HUES64 (cell line): ENCODE data around the gene DMP1.

Experiments
- H3K27ac ChIP-seq: 2 replicates; pipeline ENCODE4 v1.7.0; 2013; ENCODE audit warnings: low read depth, low read length, inconsistent platforms
- H3K27me3 ChIP-seq: 2 replicates; pipeline ENCODE4 v1.6.1; 2013; ENCODE audit warnings: mild to moderate bottlenecking, low read length; ENCODE audit not compliant: insufficient read depth
- H3K36me3 ChIP-seq: 2 replicates; pipeline ENCODE4 v1.6.1; 2013; ENCODE audit warnings: mild to moderate bottlenecking, low read length; ENCODE audit not compliant: insufficient read depth
- H3K4me1 ChIP-seq: 2 replicates; pipeline ENCODE4 v1.6.1; 2013; ENCODE audit warnings: mild to moderate bottlenecking, low read length, moderate library complexity; ENCODE audit not compliant: insufficient read depth
- H3K4me3 ChIP-seq: 2 replicates; pipeline ENCODE4 v1.5.1; 2013; ENCODE audit warnings: mild to moderate bottlenecking, low read length, moderate library complexity
- H3K9ac ChIP-seq: 2 replicates; pipeline ENCODE4 v1.6.1; 2013; ENCODE audit warnings: mild to moderate bottlenecking, low read depth, low read length
- H3K9me3 ChIP-seq: 2 replicates; pipeline ENCODE4 v1.6.1; 2013; ENCODE audit warnings: low read depth, low read length; ENCODE audit not compliant: insufficient read depth
- WGBS: fragments of 150-250, 120-280 bp; methylation state at CpG from one replicate; pipeline ENCODE4 v1.1.7; 2013; ENCODE audit warnings: missing lambda C conversion rate; 5-methylcytosine and 5-hydroxymethylcytosine counted together

DMP1 gene

DNA sequence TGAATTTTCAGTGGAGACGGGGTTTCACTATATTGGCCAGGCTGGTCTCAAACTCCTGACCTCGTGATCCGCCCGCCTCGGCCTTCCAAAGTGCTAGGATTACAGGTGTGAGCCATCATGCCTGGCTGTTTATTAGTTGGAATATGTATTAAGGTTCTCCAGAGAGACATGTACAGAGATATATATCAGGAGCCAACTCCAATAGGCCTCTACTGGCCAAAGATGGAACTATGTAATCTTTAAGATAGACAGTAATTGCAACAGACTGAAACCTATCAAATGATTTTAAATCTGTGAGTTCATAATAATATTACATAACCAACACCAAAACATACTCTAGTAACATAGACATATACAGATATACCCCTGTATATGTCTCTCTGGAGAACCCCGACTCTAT lies 5.8 kb upstream of the DMP1 start:
- Histone ChIP-seq H3K9me3 (no peaks in the 10 kb centered on the region), H3K9ac (no peak overlapping the region), H3K4me3 (no peak overlapping the region), H3K27ac (no peak overlapping the region), H3K36me3 (no peaks in the 10 kb centered on the region), H3K4me1 (no peaks in the 10 kb centered on the region), H3K27me3 (no peaks in the 10 kb centered on the region)
- whole genome bisulfite sequencing = 96% methylated on average over 6 of the region's 6 CpGs

DNA sequence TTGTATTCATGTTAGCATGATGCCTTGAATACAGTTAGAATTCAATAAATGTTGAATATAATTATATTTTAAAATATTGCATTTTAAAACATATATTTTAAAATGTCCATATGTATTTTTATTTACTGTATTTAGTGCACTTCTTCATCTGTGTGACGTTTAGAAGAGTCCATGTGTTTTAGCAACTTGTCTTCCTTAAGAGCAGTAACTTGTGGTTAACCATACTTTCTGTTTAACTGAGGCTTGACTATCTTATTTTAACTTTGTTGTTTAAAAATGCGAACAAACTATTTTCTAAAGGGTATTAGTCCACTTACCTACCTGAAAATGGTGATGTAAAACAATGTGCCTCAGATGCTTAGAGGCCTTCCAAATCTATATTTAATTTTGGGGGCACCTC lies 858 bp downstream of the DMP1 start:
- H3K36me3 ChIP-seq = no peaks in the 10 kb centered on the region
- H3K9me3 ChIP-seq = no peaks in the 10 kb centered on the region
- H3K4me1 ChIP-seq = peaks cover 16% of the 10 kb centered on the region
- no peak overlapping the region for H3K4me3 ChIP-seq
- WGBS = 100% methylated on average over 1 of the region's 2 CpGs
- no peak overlapping the region for H3K9ac ChIP-seq
- no peak overlapping the region for H3K27ac ChIP-seq
- H3K27me3 ChIP-seq = no peaks in the 10 kb centered on the region

DNA sequence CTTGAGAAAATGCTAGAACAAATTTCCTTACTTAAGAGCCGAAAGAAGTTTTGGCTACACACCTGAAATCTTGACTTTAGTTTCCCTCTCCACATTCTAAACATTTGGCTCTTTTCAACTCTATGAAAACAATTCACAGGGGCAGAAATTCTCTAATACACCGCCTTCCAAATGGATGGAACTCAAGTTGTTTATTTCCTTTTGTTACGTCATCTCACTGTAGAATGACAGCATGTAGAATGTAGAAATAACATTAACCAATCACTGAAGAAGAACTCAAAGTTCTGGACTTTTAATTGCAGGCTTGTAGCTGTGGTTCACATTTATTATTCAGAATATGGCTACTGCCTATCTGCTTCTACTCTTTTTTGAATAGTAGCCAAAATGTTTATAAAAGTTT lies 1.9 kb downstream of the DMP1 start:
- H3K27ac ChIP-seq = no peak overlapping the region
- 94% methylated on average over 3 of the region's 3 CpGs for WGBS
- H3K36me3 ChIP-seq = no peaks in the 10 kb centered on the region
- no peaks in the 10 kb centered on the region for H3K27me3 ChIP-seq
- H3K9me3 ChIP-seq = no peaks in the 10 kb centered on the region
- no peak overlapping the region for H3K4me3 ChIP-seq
- peaks cover 16% of the 10 kb centered on the region for H3K4me1 ChIP-seq
- H3K9ac ChIP-seq = no peak overlapping the region

DNA sequence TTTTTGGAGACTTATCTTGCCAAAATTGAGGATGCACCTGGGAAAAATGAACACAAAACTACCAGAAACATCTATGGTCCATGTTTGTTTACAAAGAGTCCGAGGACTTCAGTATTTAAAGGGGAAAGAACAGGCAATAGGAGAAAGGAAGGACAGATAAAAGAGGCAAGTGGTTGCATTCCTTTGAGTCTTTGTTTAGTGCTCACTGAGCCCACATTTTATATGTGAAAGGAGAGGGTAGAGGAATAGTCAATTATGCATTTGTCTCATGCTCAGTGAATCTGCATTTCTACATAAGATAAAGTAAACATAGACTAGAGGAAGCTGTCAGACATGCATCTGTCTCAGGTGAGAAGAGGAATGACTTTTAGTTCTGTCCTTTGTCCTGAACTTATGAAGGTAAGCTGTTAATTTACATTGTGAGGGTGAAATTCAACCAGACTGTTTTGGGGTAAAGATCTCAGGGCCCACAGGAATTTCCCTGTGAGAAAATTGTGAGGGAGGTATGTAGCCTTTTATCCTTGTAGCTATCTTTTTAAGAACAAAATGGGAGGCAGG lies 4.5 kb downstream of the DMP1 start:
- Histone ChIP-seq H3K9ac (no peak overlapping the region), H3K9me3 (no peaks in the 10 kb centered on the region), H3K4me3 (no peak overlapping the region), H3K27me3 (no peaks in the 10 kb centered on the region), H3K4me1 (peaks cover 36% of the 10 kb centered on the region), H3K27ac (no peak overlapping the region), H3K36me3 (no peaks in the 10 kb centered on the region)
- WGBS = 52% methylated on average over 1 of the region's 1 CpG

DNA sequence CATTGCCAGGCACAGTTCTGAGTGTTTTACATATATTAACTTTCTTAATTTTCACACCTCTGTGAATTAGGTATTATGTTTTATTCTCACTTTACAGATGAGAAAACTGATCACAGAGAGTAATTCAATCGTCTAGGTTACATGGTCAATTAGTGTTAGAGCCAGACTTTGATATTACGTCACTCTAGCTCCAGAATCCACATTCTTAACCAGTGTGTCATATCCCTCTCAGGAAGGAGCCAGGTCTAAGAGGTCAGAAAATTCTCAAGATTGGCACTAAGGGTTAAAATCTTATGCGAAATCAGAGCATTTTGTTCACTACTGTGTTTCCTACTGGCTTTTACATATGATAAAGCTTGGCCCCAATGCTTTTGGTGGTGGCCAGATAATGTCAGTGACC lies 7.4 kb downstream of the DMP1 start:
- Histone ChIP-seq H3K4me1 (peaks cover 37% of the 10 kb centered on the region), H3K27ac (no peak overlapping the region), H3K27me3 (no peaks in the 10 kb centered on the region), H3K4me3 (no peak overlapping the region), H3K36me3 (no peaks in the 10 kb centered on the region), H3K9ac (no peak overlapping the region), H3K9me3 (no peaks in the 10 kb centered on the region)
- WGBS = 91% methylated on average over 3 of the region's 3 CpGs

DNA sequence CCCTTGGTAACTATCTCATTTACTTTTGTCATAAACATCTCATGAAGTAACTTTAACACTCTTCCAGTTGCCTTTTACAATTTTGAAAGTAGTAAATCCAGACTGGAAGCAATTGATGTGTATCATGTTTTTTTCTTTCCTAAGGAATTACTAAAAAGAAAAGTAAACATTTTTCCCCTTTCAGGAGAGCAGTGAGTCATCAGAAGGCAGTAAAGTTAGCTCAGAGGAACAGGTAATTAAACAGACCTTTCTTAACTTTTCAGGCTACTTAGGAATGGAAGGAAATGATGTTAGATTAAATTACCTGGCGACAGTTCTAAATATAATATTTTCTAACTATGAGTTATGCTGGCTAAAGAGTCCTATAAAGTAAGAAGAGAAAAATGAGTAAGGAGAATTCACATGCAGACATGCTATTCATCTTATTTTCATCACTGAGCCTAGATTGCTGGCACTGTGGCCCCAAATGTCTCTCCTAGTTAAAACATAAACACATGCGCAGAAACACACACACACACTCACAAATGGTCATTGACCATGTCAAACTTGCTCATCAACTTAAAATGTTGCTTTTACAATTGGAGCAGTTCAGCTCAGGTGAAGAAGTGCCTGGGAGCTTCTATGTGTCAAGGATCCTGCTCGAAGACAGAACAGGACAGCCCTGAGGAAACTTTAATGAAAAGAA lies 9.3 kb downstream of the DMP1 start:
- WGBS = 91% methylated on average over 2 of the region's 3 CpGs
- no peak overlapping the region for H3K9ac ChIP-seq
- no peak overlapping the region for H3K4me3 ChIP-seq

DNA sequence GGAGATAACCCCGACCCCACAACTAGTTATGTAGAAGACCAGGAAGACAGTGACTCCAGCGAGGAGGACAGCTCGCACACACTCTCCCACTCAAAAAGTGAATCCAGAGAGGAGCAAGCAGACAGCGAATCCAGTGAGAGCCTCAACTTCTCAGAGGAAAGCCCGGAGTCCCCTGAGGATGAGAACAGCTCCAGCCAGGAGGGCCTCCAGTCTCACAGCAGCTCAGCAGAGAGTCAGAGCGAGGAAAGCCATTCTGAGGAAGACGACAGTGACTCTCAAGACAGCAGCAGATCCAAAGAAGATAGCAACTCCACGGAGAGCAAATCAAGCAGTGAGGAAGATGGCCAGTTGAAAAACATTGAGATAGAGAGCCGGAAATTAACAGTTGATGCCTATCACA lies 12.8 kb downstream of the DMP1 start:
- no peaks in the 10 kb centered on the region for H3K36me3 ChIP-seq
- H3K27ac ChIP-seq = no peak overlapping the region
- no peaks in the 10 kb centered on the region for H3K27me3 ChIP-seq
- 85% methylated on average over 9 of the region's 9 CpGs for WGBS
- H3K4me3 ChIP-seq = no peak overlapping the region
- no peak overlapping the region for H3K9ac ChIP-seq
- H3K4me1 ChIP-seq = peaks cover 12% of the 10 kb centered on the region; the same call in 1 of the 2 replicates
- no peaks in the 10 kb centered on the region for H3K9me3 ChIP-seq

More for the DNA sequence above, 9.3 kb downstream of the DMP1 start:
- H3K27me3 ChIP-seq = no peaks in the 10 kb centered on the region
- H3K9me3 ChIP-seq = no peaks in the 10 kb centered on the region
- peaks cover 31% of the 10 kb centered on the region for H3K4me1 ChIP-seq
- H3K27ac ChIP-seq = no peak overlapping the region
- no peaks in the 10 kb centered on the region for H3K36me3 ChIP-seq

DNA sequence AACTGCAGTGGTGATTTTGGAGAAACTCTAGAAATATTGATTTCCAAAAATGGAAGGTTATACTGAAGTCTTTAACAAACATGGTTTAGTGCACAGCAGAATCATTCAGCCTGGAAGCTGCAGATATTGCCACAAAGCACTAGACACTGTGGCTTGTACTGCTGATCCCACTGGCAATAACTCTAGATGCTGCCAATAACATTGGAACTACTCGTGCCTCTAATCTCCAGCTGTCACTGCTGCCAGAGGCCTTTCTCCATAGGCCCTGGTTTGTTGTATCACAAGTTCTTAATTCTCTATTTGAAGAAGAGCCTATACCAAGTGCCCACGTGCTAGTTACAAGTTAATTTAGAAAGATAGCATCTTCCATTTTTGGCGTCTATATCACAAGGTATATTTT lies 19.3 kb downstream of the DMP1 start:
- Histone ChIP-seq H3K9me3 (peaks cover 30% of the 10 kb centered on the region), H3K27me3 (no peaks in the 10 kb centered on the region), H3K4me3 (no peak overlapping the region), H3K36me3 (no peaks in the 10 kb centered on the region), H3K4me1 (no peaks in the 10 kb centered on the region), H3K27ac (no peak overlapping the region), H3K9ac (no peak overlapping the region)
- 89% methylated on average over 3 of the region's 3 CpGs for WGBS

DNA sequence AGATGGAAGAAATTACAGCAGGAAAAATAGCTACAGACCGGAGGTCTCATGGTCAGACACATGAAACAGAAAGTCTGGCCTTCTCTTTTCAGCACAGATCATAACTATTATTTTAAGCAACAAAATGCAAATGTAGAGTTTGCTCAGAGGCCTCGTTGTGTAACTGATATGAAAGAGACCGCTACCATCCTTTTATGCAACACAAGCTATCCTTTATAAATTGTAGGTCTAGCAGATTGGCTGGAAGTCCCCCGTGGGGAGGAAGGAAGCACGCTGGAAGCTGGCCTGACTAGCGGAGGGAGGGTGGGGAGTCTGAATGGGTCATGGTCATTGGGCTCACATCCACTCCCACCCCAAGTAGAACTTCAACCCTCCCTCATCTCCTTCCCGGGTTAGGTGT lies 27.7 kb downstream of the DMP1 start:
- peaks cover 24% of the 10 kb centered on the region for H3K4me1 ChIP-seq
- no peaks in the 10 kb centered on the region for H3K36me3 ChIP-seq
- 98% methylated on average over 3 of the region's 7 CpGs for WGBS
- H3K27me3 ChIP-seq = no peaks in the 10 kb centered on the region
- no peak overlapping the region for H3K4me3 ChIP-seq
- H3K9me3 ChIP-seq = peaks cover 30% of the 10 kb centered on the region
- H3K9ac ChIP-seq = no peak overlapping the region
- H3K27ac ChIP-seq = no peak overlapping the region

DNA sequence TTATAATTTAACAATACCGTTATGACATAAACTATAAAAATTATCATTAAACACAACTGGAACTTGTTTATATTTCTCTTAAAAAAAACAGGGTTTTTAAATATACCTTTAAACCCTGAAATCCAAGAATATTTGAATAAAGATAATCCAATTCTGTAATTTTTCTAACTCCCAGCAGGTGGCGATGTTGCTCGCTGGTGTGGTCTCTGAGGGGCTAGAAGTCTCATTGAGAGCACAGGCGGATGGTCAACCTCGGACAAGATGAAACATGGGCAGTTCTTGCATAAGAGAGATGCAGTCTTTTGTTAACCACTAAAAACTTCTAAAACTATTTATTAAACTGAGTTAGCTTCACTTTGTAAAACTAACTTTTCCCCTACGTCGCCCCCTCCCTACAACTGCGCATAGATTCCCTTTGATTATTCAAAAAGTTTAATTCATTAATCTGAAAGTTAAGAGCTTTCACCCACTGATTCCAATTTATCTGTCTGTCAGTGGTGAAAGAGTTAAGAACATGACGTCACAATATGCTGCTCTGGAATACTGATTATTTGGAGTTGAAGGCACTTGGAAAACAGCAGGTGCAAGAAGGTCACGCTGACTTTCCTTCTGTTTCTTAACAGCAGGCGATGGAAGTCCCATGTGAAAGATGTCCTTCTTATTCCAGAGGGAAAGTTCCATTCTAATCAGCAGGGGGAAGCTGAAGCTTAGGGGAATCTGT lies 29.5 kb downstream of the DMP1 start:
- H3K9me3 ChIP-seq = peaks cover 18% of the 10 kb centered on the region; the same call in 1 of the 2 replicates
- 27% methylated on average over 10 of the region's 11 CpGs for WGBS
- H3K4me1 ChIP-seq = peaks cover 24% of the 10 kb centered on the region
- H3K36me3 ChIP-seq = no peaks in the 10 kb centered on the region
- H3K4me3 ChIP-seq = peak overlapping the region; percentile 23; the same call in 1 of the 2 replicates
- peak overlapping the region; percentile 89; the same call in 1 of the 2 replicates for H3K27ac ChIP-seq
- H3K9ac ChIP-seq = peak overlapping the region; percentile 38; the same call in 1 of the 2 replicates
- H3K27me3 ChIP-seq = no peaks in the 10 kb centered on the region

DNA sequence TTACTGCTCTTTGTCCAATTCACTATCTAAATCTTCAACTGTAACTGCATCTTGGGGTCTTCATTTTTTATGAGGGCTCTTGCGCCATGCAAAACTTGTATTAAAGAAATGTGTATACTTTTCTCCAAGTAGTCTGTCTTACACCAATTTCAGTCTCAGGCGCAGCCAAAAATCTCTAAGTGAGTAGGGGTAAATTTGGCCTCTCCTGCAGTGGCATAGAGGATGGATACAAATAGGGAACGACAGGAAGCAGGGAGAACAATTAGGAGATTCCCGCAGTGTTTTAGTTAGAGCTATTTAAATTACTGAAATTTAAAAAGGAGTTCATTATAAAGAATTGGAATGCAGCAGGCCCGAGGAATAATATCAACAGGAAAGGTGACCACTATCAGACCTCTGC lies 30.2 kb downstream of the DMP1 start:
- Histone ChIP-seq H3K9ac (peak overlapping the region; percentile 30; the same call in 1 of the 2 replicates), H3K36me3 (no peaks in the 10 kb centered on the region), H3K9me3 (peaks cover 15% of the 10 kb centered on the region), H3K4me3 (peak overlapping the region; percentile 23; the same call in 1 of the 2 replicates), H3K27ac (peak overlapping the region; percentile 89), H3K4me1 (peaks cover 24% of the 10 kb centered on the region), H3K27me3 (no peaks in the 10 kb centered on the region)
- 34% methylated on average over 4 of the region's 5 CpGs for WGBS
